A673 (cell line): Measurements from ENCODE around the gene YTHDF1. TPM values are rescaled to one million over a fixed set of nuclear protein-coding genes. Genes with fewer than 3 reads are reported as not detected.

Experiments used
- BruUV-seq: library from RNA; stranded (reverse); fragments of 400-500 nt; replicated peaks from 2 replicates; lab custom pipeline; 2021; lab: Mats Ljungman, UMichigan
- CTCF ChIA-PET: fragments of 300-600 bp; sonication (Branson Sonifier 250); formaldehyde crosslinking; loops from one replicate; lab custom pipeline; 2022; ENCODE audit warnings: antibody characterized with exemption; lab: Charles Lee
- POLR2A ChIA-PET: fragments of 300-600 bp; sonication (Branson Sonifier 250); formaldehyde crosslinking; loops from one replicate; lab custom pipeline; 2022; ENCODE audit warnings: antibody characterized with exemption; ENCODE audit not compliant: low non-redundant PET; lab: Charles Lee
- DNase-seq: peaks from one replicate; pipeline ENCODE4 v3.0.0-alpha.2; 2015; ENCODE audit warnings: low spot score
- H3K27ac ChIP-seq: fragments of 200-600 bp; sonication (generic); 2 replicates; pipeline ENCODE4 v1.5.1; 2016; ENCODE audit warnings: mixed run types, low read depth, mild to moderate bottlenecking, mixed read lengths, antibody characterized with exemption, low read length; ENCODE audit not compliant: poor library complexity, severe bottlenecking
- H3K27me3 ChIP-seq: fragments of 200-600 bp; sonication (generic); replicated peaks from 2 replicates; pipeline ENCODE4 v1.6.1; 2017; ENCODE audit warnings: mixed run types, low read depth, mild to moderate bottlenecking, mixed read lengths, antibody characterized with exemption, low read length; ENCODE audit not compliant: insufficient read depth, poor library complexity
- H3K36me3 ChIP-seq: fragments of 200-600 bp; sonication (generic); 2 replicates; pipeline ENCODE4 v1.6.1; 2016; ENCODE audit warnings: mixed run types, mild to moderate bottlenecking, mixed read lengths, antibody characterized with exemption, low read length; ENCODE audit not compliant: insufficient read depth, poor library complexity, severe bottlenecking
- H3K4me1 ChIP-seq: fragments of 200-600 bp; sonication (generic); 2 replicates; pipeline ENCODE4 v1.6.1; 2017; ENCODE audit warnings: mixed run types, mild to moderate bottlenecking, mixed read lengths, antibody characterized with exemption, low read length; ENCODE audit not compliant: insufficient read depth, poor library complexity, severe bottlenecking
- H3K4me3 ChIP-seq: fragments of 200-600 bp; sonication (generic); 2 replicates; pipeline ENCODE4 v1.5.1; 2016; ENCODE audit warnings: low read depth, mixed run types, mild to moderate bottlenecking, mixed read lengths, low read length; ENCODE audit not compliant: poor library complexity, severe bottlenecking
- H3K9me3 ChIP-seq: fragments of 200-600 bp; sonication (generic); 2 replicates; pipeline ENCODE4 v1.6.1; 2016; ENCODE audit warnings: mixed run types, low read depth, mild to moderate bottlenecking, mixed read lengths, antibody characterized with exemption, low read length; ENCODE audit not compliant: poor library complexity, severe bottlenecking
- EZH2 ChIP-seq: fragments of 200-600 bp; sonication (generic); IDR thresholded peaks from 2 replicates; pipeline ENCODE4 v1.6.1; 2017; ENCODE audit warnings: borderline replicate concordance, low read depth, mild to moderate bottlenecking, mixed read lengths, antibody characterized with exemption, low read length; ENCODE audit not compliant: poor library complexity, severe bottlenecking
- intact Hi-C: fragments of 100-400 bp; cut with micrococcal nuclease; formaldehyde crosslinking; loops from one replicate; pipeline ENCODE4 v1.10.0; 2022; ENCODE audit not compliant: unreplicated experiment
- total RNA-seq: library from RNA; stranded (reverse); gene quantifications from 2 replicates; pipeline ENCODE4 v1.2.3, GENCODE V29; 2021
- TF ChIP-seq, protein P1 (sequence below): fragments of 300-800, 200-600 bp; sonication (generic); conservative IDR thresholded peaks from 2 replicates; pipeline ENCODE4 v1.5.1; 2017; ENCODE audit warnings: low read depth, mild to moderate bottlenecking, antibody characterized with exemption, low read length, moderate library complexity, mixed read lengths

Gene YTHDF1
- total RNA-seq, 1 experiment from 2014 or later, result 52.4 TPM

DNA sequence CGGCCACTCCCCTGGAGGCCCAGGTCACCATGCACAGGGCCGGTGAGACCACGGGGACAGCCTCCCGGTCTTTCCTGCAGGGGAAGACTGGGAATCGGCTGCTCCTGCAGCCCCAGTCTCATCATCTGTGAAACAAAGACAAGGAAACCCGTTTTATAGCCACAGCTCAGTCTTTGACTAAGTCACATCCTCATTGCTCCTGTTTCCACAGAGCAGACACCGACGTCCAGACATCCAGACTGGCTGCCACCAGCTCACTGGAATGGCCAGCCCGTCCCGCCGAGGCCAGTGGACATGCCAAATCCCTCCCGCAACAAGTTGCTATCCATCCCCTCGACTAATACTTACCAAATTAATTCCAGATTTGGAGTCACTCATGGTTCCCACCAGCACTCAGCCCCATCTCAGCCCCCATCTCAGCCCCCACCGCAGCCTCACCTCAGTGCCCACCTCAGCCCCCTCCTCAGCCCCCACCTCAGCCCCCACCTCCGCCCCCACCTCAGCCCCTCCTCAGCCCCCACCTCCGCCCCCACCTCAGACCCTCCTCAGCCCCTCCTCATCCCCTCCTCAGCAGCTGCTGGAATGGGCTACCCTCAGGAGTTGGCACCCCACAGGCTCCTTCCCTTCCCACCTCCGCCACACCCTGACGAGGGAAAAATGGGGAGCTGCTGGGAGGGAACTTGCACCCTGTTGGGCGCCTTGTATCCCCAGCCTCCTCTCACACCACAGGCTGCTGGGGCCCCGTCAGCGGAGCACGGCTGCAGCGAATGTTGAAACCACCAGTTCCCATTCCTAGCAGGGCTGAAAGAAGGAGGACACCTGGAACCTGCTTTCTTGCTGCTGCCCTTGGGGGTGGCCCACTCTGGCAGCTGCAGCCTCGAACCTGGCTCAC lies 48.7 kb downstream of the YTHDF1 start:
- intact Hi-C loops, result no loop called here
- H3K9me3 ChIP-seq, result no peaks in the 10 kb centered on the region
- peaks cover 21% of the 10 kb centered on the region for H3K27me3 ChIP-seq
- no peaks in the 10 kb centered on the region for H3K36me3 ChIP-seq
- TF ChIP-seq EZH2, result no peak
- TF ChIP-seq, protein P1, sequence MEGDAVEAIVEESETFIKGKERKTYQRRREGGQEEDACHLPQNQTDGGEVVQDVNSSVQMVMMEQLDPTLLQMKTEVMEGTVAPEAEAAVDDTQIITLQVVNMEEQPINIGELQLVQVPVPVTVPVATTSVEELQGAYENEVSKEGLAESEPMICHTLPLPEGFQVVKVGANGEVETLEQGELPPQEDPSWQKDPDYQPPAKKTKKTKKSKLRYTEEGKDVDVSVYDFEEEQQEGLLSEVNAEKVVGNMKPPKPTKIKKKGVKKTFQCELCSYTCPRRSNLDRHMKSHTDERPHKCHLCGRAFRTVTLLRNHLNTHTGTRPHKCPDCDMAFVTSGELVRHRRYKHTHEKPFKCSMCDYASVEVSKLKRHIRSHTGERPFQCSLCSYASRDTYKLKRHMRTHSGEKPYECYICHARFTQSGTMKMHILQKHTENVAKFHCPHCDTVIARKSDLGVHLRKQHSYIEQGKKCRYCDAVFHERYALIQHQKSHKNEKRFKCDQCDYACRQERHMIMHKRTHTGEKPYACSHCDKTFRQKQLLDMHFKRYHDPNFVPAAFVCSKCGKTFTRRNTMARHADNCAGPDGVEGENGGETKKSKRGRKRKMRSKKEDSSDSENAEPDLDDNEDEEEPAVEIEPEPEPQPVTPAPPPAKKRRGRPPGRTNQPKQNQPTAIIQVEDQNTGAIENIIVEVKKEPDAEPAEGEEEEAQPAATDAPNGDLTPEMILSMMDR, result no peak
- H3K27ac ChIP-seq, result no peak overlapping the region
- CTCF ChIA-PET, result no interaction called here
- DNase-seq, result no peak
- no TSS peak for BruUV-seq
- no peaks in the 10 kb centered on the region for H3K4me1 ChIP-seq
- no peak overlapping the region for H3K4me3 ChIP-seq
- POLR2A ChIA-PET, result no interaction called here

GRCh38 chr20:63166193-63167020 lies 49.5 kb downstream of the YTHDF1 start:
- intact Hi-C loops, result no loop called here
- DNase-seq, result no peak
- BruUV-seq, result no TSS peak
- Histone ChIP-seq H3K4me3 (no peak overlapping the region), H3K9me3 (no peaks in the 10 kb centered on the region), H3K36me3 (no peaks in the 10 kb centered on the region), H3K27me3 (peaks cover 23% of the 10 kb centered on the region), H3K4me1 (no peaks in the 10 kb centered on the region), H3K27ac (no peak overlapping the region)
- ChIA-PET CTCF (interaction anchor here (0.7 kb wide), 1 partner anchor 57 kb away, joined by 4 read pairs; no protein-coding TSS in a partner anchor), POLR2A (no interaction called here)
- no peak for TF ChIP-seq EZH2
- TF ChIP-seq, protein P1, result no peak

- TF ChIP-seq, protein P1, result no peak
- no peak for TF ChIP-seq EZH2
- H3K36me3 ChIP-seq, result no peaks in the 10 kb centered on the region
- peaks cover 18% of the 10 kb centered on the region for H3K27me3 ChIP-seq
- DNase-seq, result no peak
- ChIA-PET CTCF (no interaction called here), POLR2A (no interaction called here)
- intact Hi-C loops, result no loop called here
- no peaks in the 10 kb centered on the region for H3K4me1 ChIP-seq
- no peak overlapping the region for H3K4me3 ChIP-seq
- BruUV-seq, result no TSS peak
- H3K9me3 ChIP-seq, result no peaks in the 10 kb centered on the region
- H3K27ac ChIP-seq, result no peak overlapping the region
Measured at GRCh38 chr20:63165356-63166192, 50.4 kb downstream of the YTHDF1 start.
